Pancreas (tissue), 10 donors: ENCODE results near the gene SUFU. TPM values are rescaled to one million over a fixed set of nuclear protein-coding genes. Genes with fewer than 3 reads are reported as not detected.

Experiments
- ATAC-seq, 4 donors: fragments of 200-7000 bp; cut with Tn5 transposase; one replicate each; pipeline versions ENCODE4 v1.8.0 to v1.9.1; 2020; ENCODE audit warnings: mild to moderate bottlenecking in 4 of 4, moderate library complexity in 4 of 4
- DNase-seq, 6 donors: peaks; one replicate each; pipeline ENCODE4 v3.0.0-alpha.2; 2020
- FAIRE-seq: peaks from 2 replicates; lab custom pipeline; 2012; peaks lifted over from hg19 to GRCh38; lab: Jason Lieb, UNC
- H3K27ac ChIP-seq, 4 donors: fragments of 200-600 bp; sonication (generic); 1 replicate in 3 of 4; 2 replicates in 1 of 4; pipeline versions ENCODE4 v1.5.0 to v1.8.0; 2020
- H3K27me3 ChIP-seq, 4 donors: fragments of 200-600 bp; one replicate each; pipeline ENCODE4 v1.8.0; 2021
- H3K36me3 ChIP-seq, 3 donors: fragments of 200-600 bp; sonication (generic) in 1 of 3; one replicate each; pipeline versions ENCODE4 v1.5.0 to v1.8.0; 2020 to 2021
- H3K4me1 ChIP-seq, 3 donors: fragments of 200-600 bp; one replicate each; pipeline ENCODE4 v1.8.0; 2021
- H3K4me3 ChIP-seq, 4 donors: fragments of 200-600 bp; sonication (generic) in 2 of 4; one replicate each; pipeline versions ENCODE4 v1.5.0 to v1.8.0; 2020 to 2021
- H3K9me3 ChIP-seq, 4 donors: fragments of 200-600 bp; one replicate each; pipeline ENCODE4 v1.8.0; 2021
- WGBS, 2 donors: extraction: QIAGEN DNeasy Blood & Tissue Kit; methylation state at CpG; one replicate each; pipeline ENCODE4 v1.1.7; 2013; 5-methylcytosine and 5-hydroxymethylcytosine counted together
- intact Hi-C, 3 donors: fragments of 100-400 bp; cut with DNase I; formaldehyde crosslinking; loops; one replicate each; pipeline versions ENCODE4 v1.11.1 to v1.14.2; 2022
- polyA plus RNA-seq, 2 donors: library from polyadenylated mRNA; stranded (reverse); fragments of 200-250 nt; gene quantifications; one replicate each; pipeline ENCODE4 v1.2.3, GENCODE V29; 2013
- total RNA-seq, 6 donors: library from RNA; stranded (reverse); fragmentation: NEBNext Ultra II Directional in 4 of 6; extraction: Animal tissue kit (Norgen Biotek cat#: 25700) in 4 of 6; gene quantifications; one replicate each; pipeline versions ENCODE4 v1.2.1 to v1.2.4, GENCODE V29; 2021 to 2023
- TF ChIP-seq, protein P1 (sequence below), 4 donors: fragments of 200-600 bp; sonication (generic) in 3 of 4; IDR thresholded peaks; one replicate each; pipeline versions ENCODE4 v1.5.0 to v1.8.0; 2021; ENCODE audit warnings: antibody characterized with exemption in 4 of 4
- donor health status: healthy with polysubstance abuse.
- donor health status: DM: no; HTN: no; CAD: no; lungs with moderate emphysema.
- donor health status: DM: no; HTN: no; CAD: no.
- donor health status: control.
- donor health status: control.
- donor health status: Bipolar disorder and iron deficiency.
- donor health status: DM: yes; HTN: yes; CAD: no.
- donor health status: DM: no; HTN: no; CAD: no.
- donor health status: DM: no; HTN: no; CAD: no.
- donor health status: DM: yes; HTN: yes; CAD: no.

The SUFU gene
- total and polyA plus RNA-seq, 8 donors, result 1.9 to 7.8 (median 2.9) TPM

DNA sequence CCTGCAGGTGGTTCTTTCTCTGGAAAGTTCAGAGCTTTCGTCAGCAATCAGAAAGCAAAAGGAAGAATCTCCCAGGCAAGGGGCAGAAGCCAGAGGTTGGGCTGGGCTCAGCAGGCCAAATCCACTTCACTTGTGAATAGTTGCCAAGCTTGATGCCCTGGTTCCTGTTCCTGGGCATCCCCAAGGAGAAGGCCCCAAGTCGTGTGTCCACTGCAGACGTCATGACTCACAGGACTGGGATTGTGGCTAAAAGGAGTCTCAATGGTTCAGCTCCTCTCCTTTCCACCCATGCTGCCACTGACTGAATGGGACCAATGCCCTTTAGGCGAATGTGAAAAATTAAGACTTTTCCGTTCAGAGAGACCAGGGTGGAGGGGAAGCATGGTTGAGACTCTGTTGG is 101.9 kb downstream of the SUFU start:
- FAIRE-seq (no peak), ATAC-seq (no peak), DNase-seq (peak in 1 of 6 donors; percentile 1)
- Histone ChIP-seq H3K9me3 (no peaks in the 10 kb centered on the region), H3K4me3 (no peak overlapping the region), H3K27ac (no peak overlapping the region), H3K36me3 (no peaks in the 10 kb centered on the region), H3K4me1 (no peaks in the 10 kb centered on the region), H3K27me3 (no peaks in the 10 kb centered on the region)
- TF ChIP-seq, protein P1, sequence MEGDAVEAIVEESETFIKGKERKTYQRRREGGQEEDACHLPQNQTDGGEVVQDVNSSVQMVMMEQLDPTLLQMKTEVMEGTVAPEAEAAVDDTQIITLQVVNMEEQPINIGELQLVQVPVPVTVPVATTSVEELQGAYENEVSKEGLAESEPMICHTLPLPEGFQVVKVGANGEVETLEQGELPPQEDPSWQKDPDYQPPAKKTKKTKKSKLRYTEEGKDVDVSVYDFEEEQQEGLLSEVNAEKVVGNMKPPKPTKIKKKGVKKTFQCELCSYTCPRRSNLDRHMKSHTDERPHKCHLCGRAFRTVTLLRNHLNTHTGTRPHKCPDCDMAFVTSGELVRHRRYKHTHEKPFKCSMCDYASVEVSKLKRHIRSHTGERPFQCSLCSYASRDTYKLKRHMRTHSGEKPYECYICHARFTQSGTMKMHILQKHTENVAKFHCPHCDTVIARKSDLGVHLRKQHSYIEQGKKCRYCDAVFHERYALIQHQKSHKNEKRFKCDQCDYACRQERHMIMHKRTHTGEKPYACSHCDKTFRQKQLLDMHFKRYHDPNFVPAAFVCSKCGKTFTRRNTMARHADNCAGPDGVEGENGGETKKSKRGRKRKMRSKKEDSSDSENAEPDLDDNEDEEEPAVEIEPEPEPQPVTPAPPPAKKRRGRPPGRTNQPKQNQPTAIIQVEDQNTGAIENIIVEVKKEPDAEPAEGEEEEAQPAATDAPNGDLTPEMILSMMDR (IDR thresholded peaks at IDR 0.05), result no peak
- intact Hi-C loops, result no loop called here
- WGBS, 2 donors, result 76 to 89% methylated on average over 5 of the region's 5 CpGs

DNA sequence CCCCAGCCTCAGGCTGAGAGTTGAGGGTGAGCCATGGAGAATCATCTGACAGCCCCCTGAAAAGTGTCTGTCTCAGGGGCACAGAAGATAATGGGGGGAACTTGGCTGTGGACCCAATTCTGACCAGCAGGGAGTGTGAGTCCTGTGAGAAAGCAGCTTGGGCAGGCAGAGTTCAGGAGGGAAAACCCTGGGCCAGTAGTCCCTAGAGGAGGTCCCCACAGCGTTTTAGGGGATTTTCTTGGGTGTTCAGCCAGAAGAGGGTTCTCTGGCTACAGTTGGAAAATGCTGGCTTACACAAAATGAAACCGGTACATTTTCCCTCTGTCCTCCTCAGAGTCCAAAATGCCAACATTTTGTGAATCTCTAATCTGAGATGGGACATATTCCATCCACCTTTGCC is 104.7 kb downstream of the SUFU start:
- 78 to 94% methylated on average over 2 of the region's 2 CpGs for WGBS, 2 donors
- Histone ChIP-seq H3K36me3 (no peaks in the 10 kb centered on the region), H3K27ac (no peak overlapping the region), H3K4me3 (no peak overlapping the region), H3K4me1 (no peaks in the 10 kb centered on the region), H3K9me3 (no peaks in the 10 kb centered on the region), H3K27me3 (no peaks in the 10 kb centered on the region)
- TF ChIP-seq, protein P1 (IDR thresholded peaks at IDR 0.05), result no peak
- ATAC-seq (no peak), FAIRE-seq (no peak), DNase-seq (peak in 1 of 6 donors; percentile 0)
- intact Hi-C loops, result no loop called here

DNA sequence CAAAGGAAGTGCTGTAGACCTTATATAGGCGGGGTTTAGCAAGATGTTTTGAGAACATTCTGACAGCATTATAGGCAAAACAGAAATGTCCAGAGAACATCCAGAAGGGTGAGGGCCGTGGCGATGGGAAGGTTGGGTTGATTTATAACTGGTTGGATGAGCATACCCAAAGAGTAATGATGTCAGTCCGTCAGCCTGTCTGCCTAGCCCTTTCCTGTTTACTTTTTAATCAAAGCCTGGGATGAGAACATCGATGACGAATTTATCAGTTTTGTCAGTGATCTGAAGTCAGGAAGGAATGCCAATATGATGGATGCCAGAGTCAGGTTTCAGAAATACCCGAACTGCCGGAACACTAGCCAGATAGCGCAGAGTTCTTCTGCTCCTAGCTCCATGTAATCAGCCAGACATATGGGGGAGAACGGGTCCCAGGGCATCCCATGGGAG is 106.7 kb downstream of the SUFU start:
- no peaks in the 10 kb centered on the region for H3K36me3 ChIP-seq
- no peak for ATAC-seq
- peak in 1 of 6 donors; percentile 2 for DNase-seq
- no peaks in the 10 kb centered on the region for H3K9me3 ChIP-seq
- no peak overlapping the region for H3K27ac ChIP-seq
- no peak overlapping the region for H3K4me3 ChIP-seq
- intact Hi-C loops, result no loop called here
- no peak for FAIRE-seq
- H3K4me1 ChIP-seq, result no peaks in the 10 kb centered on the region
- WGBS, 2 donors, result 75 to 77% methylated on average over 10 of the region's 10 CpGs
- TF ChIP-seq, protein P1 (IDR thresholded peaks at IDR 0.05), result no peak
- H3K27me3 ChIP-seq, result no peaks in the 10 kb centered on the region

DNA sequence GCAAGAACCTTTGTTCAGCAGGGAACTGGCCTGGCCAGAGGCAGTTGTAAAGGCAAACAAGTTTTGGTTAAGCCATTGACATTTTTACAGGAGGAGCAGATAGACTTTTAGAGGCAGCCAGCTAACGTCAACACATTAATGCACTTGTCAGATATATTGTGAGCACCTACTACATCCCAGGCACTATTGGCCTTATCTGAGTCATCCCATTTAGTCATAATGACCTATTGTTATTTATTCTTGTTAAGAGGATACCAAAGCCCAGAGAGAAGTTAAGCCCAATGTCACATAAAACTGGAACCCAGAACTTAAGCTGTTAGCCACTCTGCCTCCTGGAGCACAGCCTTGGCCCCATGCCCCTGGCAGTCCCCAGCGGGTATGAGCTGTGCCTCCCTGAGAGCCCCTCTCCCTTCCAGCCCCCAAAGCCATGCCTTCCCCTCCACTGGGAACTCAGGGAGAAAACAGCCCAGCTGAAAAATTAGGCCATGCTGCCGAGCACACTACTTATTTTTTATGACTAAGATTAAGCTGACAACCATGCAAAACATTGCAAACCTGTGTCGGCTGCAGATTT is 107.8 kb downstream of the SUFU start:
- H3K4me3 ChIP-seq, result no peak overlapping the region
- intact Hi-C loops, result no loop called here
- no peaks in the 10 kb centered on the region for H3K4me1 ChIP-seq
- TF ChIP-seq, protein P1 (IDR thresholded peaks at IDR 0.05), result no peak
- H3K36me3 ChIP-seq, result no peaks in the 10 kb centered on the region
- no peaks in the 10 kb centered on the region for H3K9me3 ChIP-seq
- FAIRE-seq (no peak), DNase-seq (peak in 1 of 6 donors; percentile 24), ATAC-seq (peak in 2 of 4 donors; percentile 6 to 10)
- peak overlapping the region in 1 of 4 donors; percentile 17 for H3K27ac ChIP-seq
- 57 to 62% methylated on average over 4 of the region's 4 CpGs for WGBS, 2 donors
- no peaks in the 10 kb centered on the region for H3K27me3 ChIP-seq

DNA sequence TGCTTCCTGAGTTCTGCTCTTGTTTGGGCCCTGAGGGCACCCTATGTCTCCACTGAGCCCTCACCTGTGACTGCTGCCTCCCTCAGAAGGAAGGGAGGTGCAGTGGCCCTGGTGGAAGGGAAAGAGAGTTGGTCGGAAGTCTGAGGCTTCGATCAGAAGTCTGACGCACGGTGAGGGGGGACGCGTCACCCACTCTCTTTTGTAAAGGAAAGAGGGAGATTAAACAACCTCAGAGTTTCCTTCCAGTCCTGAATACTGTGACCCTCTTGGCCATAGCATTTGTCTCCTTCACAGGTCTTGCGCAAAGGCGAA is 109.1 kb downstream of the SUFU start:
- ATAC-seq (no peak), FAIRE-seq (no peak), DNase-seq (peak in 1 of 6 donors; percentile 9)
- WGBS, 2 donors, result 88% methylated on average over 8 of the region's 8 CpGs
- no peaks in the 10 kb centered on the region for H3K9me3 ChIP-seq
- H3K4me3 ChIP-seq, result no peak overlapping the region
- no peaks in the 10 kb centered on the region for H3K36me3 ChIP-seq
- no peaks in the 10 kb centered on the region for H3K4me1 ChIP-seq
- H3K27me3 ChIP-seq, result no peaks in the 10 kb centered on the region
- H3K27ac ChIP-seq, result peak overlapping the region in 3 of 4 donors; percentile 17 to 57 (median 54)
- intact Hi-C loops, result no loop called here
- TF ChIP-seq, protein P1 (IDR thresholded peaks at IDR 0.05), result no peak
